ENCODE results near the gene EFHD1. TPM values are rescaled to one million over a fixed set of nuclear protein-coding genes. Genes with fewer than 3 reads are reported as not detected.
A peak's percentile ranks its signal among the peaks of the same experiment; 100 is the strongest.

Gene EFHD1
- total and polyA plus RNA-seq, 2 of the 13 experiments (the other 11 are each of a cell fraction or from before 2014, with no cell fraction given) = 0.09 TPM; not detected in 1

GRCh38 chr2:232633413-232634205, at the start of gene EFHD1 (continued):
- TF ChIP-seq ZNF318 (CRISPR knock-in tag; IDR thresholded peaks at IDR 0.05) (peak; percentile 88; the same call in 1 of the 2 replicates), JUND (CRISPR knock-in tag; IDR thresholded peaks at IDR 0.05) (0 out of 2 replicates have a peak, but pooled peaks have one; percentile 12), NONO (IDR thresholded peaks at IDR 0.05) (no peak), NONO (CRISPR knock-in tag; conservative IDR thresholded peaks at IDR 0.05) (peak; percentile 19; the same call in 1 of the 2 replicates), ESRRA (CRISPR knock-in tag; IDR thresholded peaks at IDR 0.05; ENCODE audit: low read depth) (peak; percentile 67; the same call in 1 of the 2 replicates), ARNT2 (CRISPR knock-in tag; IDR thresholded peaks at IDR 0.05; ENCODE audit: low read depth) (peak; percentile 99), PRDM10 (CRISPR knock-in tag; IDR thresholded peaks at IDR 0.05; ENCODE audit: low read depth) (no peak), MAFK (conservative IDR thresholded peaks at IDR 0.05 in 1 of 2, IDR thresholded peaks at IDR 0.05 in 1 of 2; ENCODE audit: low read length in 2 of 2) (no peak), HDAC1 (CRISPR knock-in tag; IDR thresholded peaks at IDR 0.05) (peak; percentile 52; the same call in 1 of the 2 replicates), ZNF550 (CRISPR knock-in tag; IDR thresholded peaks at IDR 0.05; ENCODE audit: borderline replicate concordance) (peak; percentile 88; the same call in 1 of the 2 replicates), ZFX (CRISPR knock-in tag; IDR thresholded peaks at IDR 0.05; ENCODE audit: low read depth) (no peak; the same call in 1 of the 2 replicates), ZNF335 (CRISPR knock-in tag; IDR thresholded peaks at IDR 0.05) (no peak), NR2C2 (CRISPR knock-in tag; IDR thresholded peaks at IDR 0.05; ENCODE audit: borderline replicate concordance) (peak; percentile 27; the same call in 1 of the 2 replicates), GABPA (IDR thresholded peaks at IDR 0.05; ENCODE audit: low read depth, low read length) (no peak), GABPA (CRISPR knock-in tag; IDR thresholded peaks at IDR 0.05; ENCODE audit: low read depth) (no peak), MTERF4 (CRISPR knock-in tag; IDR thresholded peaks at IDR 0.05) (peak; percentile 91)

Data from HepG2 (cell line).